GM20431 (cell line): ENCODE measurements around the gene AGMO.

Experiments used
- in situ Hi-C: fragments of 300-500 bp; cut with MseI, MboI; formaldehyde crosslinking; loops from one replicate; pipeline ENCODE4 v1.15.0; 2020; ENCODE audit warnings: low sequenced_read_pairs; ENCODE audit not compliant: unreplicated experiment

Gene AGMO

GRCh38 chr7:15407910-15408309, 153.9 kb downstream of the AGMO start:
- in situ Hi-C loops: no loop called here

GRCh38 chr7:15403751-15404150, 158.1 kb downstream of the AGMO start:
- in situ Hi-C loops: no loop called here

GRCh38 chr7:15403315-15403714, 158.5 kb downstream of the AGMO start:
- in situ Hi-C loops: no loop called here

GRCh38 chr7:15402436-15403136, 159.2 kb downstream of the AGMO start:
- in situ Hi-C loops: no loop called here

- in situ Hi-C loops: no loop called here
Measured at GRCh38 chr7:15400440-15400839, 161.4 kb downstream of the AGMO start.

- in situ Hi-C loops: no loop called here
Measured at GRCh38 chr7:15399441-15399840, 162.4 kb downstream of the AGMO start.

- in situ Hi-C loops: no loop called here
Measured at GRCh38 chr7:15397922-15398760, 163.7 kb downstream of the AGMO start.

GRCh38 chr7:15397159-15397550, 164.7 kb downstream of the AGMO start:
- in situ Hi-C loops: no loop called here

- in situ Hi-C loops: no loop called here
Measured at GRCh38 chr7:15396210-15397158, 165.3 kb downstream of the AGMO start.

- in situ Hi-C loops: no loop called here
Measured at GRCh38 chr7:15389073-15389472, 172.7 kb downstream of the AGMO start.

GRCh38 chr7:15378494-15379145, 183.2 kb downstream of the AGMO start:
- in situ Hi-C loops: no loop called here

- in situ Hi-C loops: no loop called here
Measured at GRCh38 chr7:15376600-15376999, 185.2 kb downstream of the AGMO start.

GRCh38 chr7:15370441-15370840, 191.4 kb downstream of the AGMO start:
- in situ Hi-C loops: no loop called here

- in situ Hi-C loops: no loop called here
Measured at GRCh38 chr7:15368653-15369052, 193.2 kb downstream of the AGMO start.

- in situ Hi-C loops: no loop called here
Measured at GRCh38 chr7:15367897-15368296, 193.9 kb downstream of the AGMO start.

GRCh38 chr7:15358112-15358511, 203.7 kb downstream of the AGMO start:
- in situ Hi-C loops: no loop called here

- in situ Hi-C loops: no loop called here
Measured at GRCh38 chr7:15352421-15353206, 209.2 kb downstream of the AGMO start.

GRCh38 chr7:15345216-15345615, 216.6 kb downstream of the AGMO start:
- in situ Hi-C loops: no loop called here

GRCh38 chr7:15341817-15342216, 220.0 kb downstream of the AGMO start:
- in situ Hi-C loops: no loop called here
